Activated CD4-positive, alpha-beta T cell treated with anti-CD3 and anti-CD28 coated beads, Interleukin-10, Interleukin-2, amounts not matched to agents 100 ng/mL and 50 ng/mL, durations not matched to agents 16 hours and 8 hours (primary cell): ENCODE results near the gene FBXW11.
"Not testable (repeated sequence)": the region's sequence is repeated elsewhere in the genome, so short reads cannot be mapped to it uniquely, and the experiment has no call there.

Experiments
- DNase-seq: peaks from one replicate; pipeline ENCODE4 v3.0.0-alpha.2; 2020

Gene FBXW11

DNA sequence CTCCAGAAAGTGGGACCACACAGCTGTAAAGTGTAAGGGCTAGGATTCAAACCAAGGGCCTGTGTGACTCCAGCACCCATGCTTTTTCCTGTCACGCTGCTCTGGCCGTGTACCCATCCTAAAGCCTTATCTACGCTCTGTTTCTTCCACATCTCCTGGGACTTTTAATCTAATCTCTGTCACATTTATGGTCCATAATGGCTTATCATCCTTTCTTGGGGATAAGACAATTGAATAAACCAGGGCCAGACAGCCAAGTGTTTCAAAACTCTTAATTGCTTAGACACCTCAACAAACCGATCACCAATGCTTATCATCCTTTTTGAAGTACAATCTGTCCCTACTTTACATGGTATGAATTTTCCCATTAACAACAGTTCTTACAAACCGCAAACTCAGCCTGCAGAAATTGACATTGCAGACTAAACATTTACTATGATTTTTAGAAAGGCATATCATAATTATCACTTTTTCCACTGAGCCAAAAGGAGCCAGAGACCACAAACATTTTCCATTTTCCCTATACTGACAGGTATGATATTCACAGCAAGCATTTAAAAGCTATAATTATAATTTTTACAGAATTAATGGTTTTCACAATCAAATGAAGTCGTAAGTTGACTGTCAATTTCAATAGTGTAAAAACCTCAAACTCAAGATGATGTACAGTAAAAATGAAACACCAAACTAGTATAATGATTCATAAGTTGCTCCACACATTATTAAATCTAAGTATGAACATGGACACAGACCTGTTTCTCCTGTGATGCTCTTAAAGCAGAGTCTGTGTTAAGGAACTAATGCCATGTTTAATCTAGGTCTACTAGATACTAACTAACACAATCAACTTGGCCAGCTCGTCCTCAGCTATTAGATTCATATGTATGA, 99.5 kb downstream of the FBXW11 start:
- DNase-seq: peak; percentile 71

DNA sequence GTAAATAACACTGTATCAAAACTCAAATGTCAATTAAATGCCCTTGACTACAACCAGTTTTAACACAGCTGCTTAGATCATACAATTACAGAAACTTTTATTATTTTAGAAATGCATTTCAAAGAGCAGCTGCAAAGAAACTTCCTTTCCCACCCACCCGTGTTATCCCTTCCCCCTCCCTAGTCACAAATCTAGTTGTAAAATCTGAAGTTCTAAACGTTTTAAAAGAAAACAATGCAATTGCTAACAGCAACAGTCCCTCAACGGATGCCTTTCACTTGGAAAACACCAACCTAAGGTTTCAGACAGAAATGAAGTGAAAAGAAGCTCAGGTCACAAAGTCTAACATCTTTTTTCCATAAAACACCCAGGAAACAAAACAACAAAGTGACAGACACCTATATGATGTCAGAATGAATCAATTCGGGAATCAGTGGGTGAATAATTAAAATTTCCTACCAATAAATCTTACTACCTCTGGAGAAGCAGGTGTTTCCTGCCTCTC, 100.3 kb downstream of the FBXW11 start:
- peak; percentile 25 for DNase-seq

DNA sequence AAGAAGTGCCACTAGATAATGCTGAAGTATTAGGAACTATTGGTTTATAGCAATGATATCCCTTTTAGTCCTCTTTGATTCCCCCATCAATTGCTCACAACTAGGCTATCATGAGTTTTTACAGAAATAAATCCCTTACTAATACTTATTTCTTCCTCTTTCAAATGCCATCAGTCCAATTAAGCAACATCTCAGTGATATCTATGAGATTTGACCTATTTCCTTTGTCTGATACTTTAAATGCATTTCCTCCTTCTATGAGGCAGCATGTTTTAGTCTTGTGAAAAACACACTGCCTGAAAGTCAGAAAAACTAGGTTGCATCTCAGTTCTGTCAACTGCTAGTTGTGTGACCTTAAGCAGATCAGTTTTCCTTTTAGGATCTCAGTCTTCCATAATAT, 101.6 kb downstream of the FBXW11 start:
- no peak for DNase-seq

DNA sequence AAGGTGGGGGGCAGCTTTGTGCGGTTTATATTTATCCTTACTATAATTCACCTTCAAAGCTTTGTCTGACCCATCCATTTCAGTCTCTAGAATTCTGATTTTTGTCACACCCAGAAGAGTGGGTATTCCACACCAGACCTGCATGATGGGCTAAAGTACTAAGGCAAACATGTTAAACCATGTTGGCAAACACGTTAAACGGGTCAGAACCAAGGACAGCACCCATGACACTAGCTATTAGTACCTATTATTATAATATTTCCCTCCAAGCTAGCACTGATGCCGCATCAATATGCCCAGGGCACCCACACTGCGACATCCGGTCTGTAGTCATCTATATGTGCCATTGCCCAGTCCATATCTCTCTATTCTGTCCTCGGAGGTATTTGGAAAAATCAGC, 104.7 kb downstream of the FBXW11 start:
- DNase-seq: no peak

DNA sequence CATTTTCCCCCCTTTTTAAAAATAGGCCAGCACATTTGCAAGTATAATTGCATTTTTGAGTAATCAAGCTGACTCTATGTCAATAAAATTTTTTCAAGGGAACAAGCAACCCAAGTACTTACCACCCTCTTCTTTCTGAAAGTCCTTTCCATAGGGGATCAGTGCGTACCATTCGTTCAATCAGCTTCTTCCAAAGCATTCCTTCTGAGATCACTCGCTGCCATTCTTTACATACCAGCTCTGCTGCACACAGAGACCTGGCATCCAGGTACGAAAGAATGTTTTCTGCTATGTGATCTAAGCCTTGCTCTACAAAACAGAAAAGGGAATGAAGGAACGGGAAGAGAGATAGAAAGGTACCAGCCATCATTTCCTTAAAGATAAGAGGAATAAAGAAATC, 106.6 kb downstream of the FBXW11 start:
- DNase-seq: no peak

DNA sequence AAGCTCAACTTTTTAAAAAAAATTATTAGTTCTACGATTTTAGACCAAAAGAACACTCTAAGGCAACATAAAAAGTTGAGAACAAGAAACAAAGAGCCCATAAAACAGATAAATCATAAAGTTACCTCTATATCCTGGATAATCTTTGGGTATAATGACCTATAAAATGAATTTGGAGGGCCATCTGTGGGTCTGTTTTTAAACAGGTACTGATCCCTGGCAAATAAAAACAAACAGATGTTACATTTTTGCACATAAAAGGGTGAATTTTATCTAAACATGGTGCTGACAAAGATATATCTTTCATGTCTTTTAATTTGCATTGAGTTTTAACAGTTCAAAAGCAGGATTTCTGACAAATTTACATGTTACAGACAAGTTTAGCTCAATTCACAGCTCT, 107.6 kb downstream of the FBXW11 start:
- DNase-seq: no peak

- no peak for DNase-seq
Observed at GRCh38 chr5:171898386-171898785, 108.1 kb downstream of the FBXW11 start.

GRCh38 chr5:171897231-171897630, 109.2 kb downstream of the FBXW11 start:
- DNase-seq: peak; percentile 16

GRCh38 chr5:171895081-171895480, 111.4 kb downstream of the FBXW11 start:
- no peak for DNase-seq

DNA sequence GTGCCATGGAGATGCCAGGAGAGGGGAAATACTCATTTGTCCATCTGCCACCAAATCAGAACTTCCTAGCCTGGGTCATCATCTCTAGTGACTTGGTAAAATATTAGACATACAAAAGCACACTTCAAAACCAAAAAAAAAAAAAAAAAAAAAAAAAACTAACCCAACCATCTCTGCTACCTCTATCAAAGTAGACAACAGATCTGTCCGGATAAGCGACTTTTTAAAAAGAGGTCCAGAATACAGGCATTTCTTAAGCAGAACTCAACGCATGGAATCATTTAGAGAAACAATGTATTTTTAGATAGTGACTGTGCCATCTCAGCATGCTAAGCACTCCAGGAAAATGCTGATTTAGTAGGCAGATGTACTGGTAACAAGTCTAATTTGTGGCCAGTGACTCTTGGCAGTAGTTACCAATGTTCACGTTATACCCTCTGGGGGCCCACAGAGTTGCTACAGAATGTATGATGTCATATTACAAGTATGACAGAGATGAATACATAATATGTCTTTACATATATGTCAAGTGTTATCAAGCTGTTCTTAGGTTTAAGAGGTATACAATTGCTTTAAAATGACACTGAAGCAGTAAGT, 113.0 kb downstream of the FBXW11 start:
- DNase-seq: no peak

GRCh38 chr5:171891595-171891994, 114.8 kb downstream of the FBXW11 start:
- no peak for DNase-seq

GRCh38 chr5:171891150-171891549, 115.3 kb downstream of the FBXW11 start:
- no peak for DNase-seq

GRCh38 chr5:171888051-171888481, 118.4 kb downstream of the FBXW11 start:
- DNase-seq: no peak

- DNase-seq: not testable (repeated sequence)
Observed at GRCh38 chr5:171886037-171886436, 120.4 kb downstream of the FBXW11 start.

GRCh38 chr5:171882118-171882517, 124.3 kb downstream of the FBXW11 start:
- peak; percentile 18 for DNase-seq

- DNase-seq: no peak
Observed at GRCh38 chr5:171874234-171874633, 132.2 kb downstream of the FBXW11 start.

- no peak for DNase-seq
Observed at GRCh38 chr5:171872666-171873065, 133.8 kb downstream of the FBXW11 start.

- DNase-seq: no peak
Observed at GRCh38 chr5:171871711-171872110, 134.7 kb downstream of the FBXW11 start.

- DNase-seq: no peak
Observed at GRCh38 chr5:171869956-171870355, 136.5 kb downstream of the FBXW11 start.

GRCh38 chr5:171868236-171868635, 138.2 kb downstream of the FBXW11 start:
- no peak for DNase-seq

DNA sequence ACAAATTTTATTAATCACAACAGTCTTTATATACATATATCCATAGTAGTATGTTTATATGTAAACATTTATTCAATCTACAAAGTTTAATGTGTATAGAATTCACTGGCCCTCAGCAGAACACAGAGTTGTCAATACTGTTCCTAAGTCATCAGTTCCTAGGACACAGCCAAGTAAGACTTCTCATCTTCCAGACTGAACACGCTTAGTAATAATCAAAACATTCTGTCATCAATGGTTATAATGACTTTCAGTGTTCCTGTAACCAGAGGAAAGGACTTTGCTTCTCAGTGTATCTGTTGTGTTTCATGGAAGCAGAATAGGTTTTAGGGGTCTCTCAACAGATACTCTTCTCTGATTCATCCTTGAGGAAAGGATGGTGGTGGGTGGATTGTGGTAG, 138.7 kb downstream of the FBXW11 start:
- no peak for DNase-seq

- no peak for DNase-seq
Observed at GRCh38 chr5:171865471-171865870, 141.0 kb downstream of the FBXW11 start.

- DNase-seq: no peak
Observed at GRCh38 chr5:171863935-171864334, 142.5 kb downstream of the FBXW11 start.

GRCh38 chr5:171862624-171863023, 143.8 kb downstream of the FBXW11 start:
- no peak for DNase-seq
